Sigmoid colon (tissue), 7 donors: Measurements from ENCODE around the gene NCKAP5. TPM values are rescaled to one million over a fixed set of nuclear protein-coding genes. Genes with fewer than 3 reads are reported as not detected.

Experiments used
- DNase-seq: peaks from one replicate; pipeline ENCODE4 v3.0.0-alpha.2; 2019
- H3K27ac ChIP-seq, 4 donors: fragments of 200-600 bp; sonication (generic); one replicate each; pipeline ENCODE4 v1.5.1; 2016 to 2019; ENCODE audit warnings: mild to moderate bottlenecking in 1 of 4
- H3K27me3 ChIP-seq, 3 donors: fragments of 200-600 bp; sonication (generic); one replicate each; pipeline ENCODE4 v1.5.1; 2019; ENCODE audit warnings: mild to moderate bottlenecking in 1 of 3
- H3K36me3 ChIP-seq, 4 donors: fragments of 200-600 bp; sonication (generic); one replicate each; pipeline ENCODE4 v1.5.1; 2016 to 2019
- H3K4me1 ChIP-seq, 4 donors: fragments of 200-600 bp; sonication (generic); one replicate each; pipeline ENCODE4 v1.5.1; 2017 to 2019
- H3K4me3 ChIP-seq, 4 donors: fragments of 200-600 bp; sonication (generic); one replicate each; pipeline ENCODE4 v1.5.1; 2017 to 2019; ENCODE audit warnings: mild to moderate bottlenecking in 2 of 4, moderate library complexity in 1 of 4
- H3K9me3 ChIP-seq, 4 donors: fragments of 200-600 bp in 3 of 4; sonication (generic) in 3 of 4; one replicate each; pipeline versions ENCODE4 v1.5.1 to v1.6.1; 2013 to 2019
- EP300 ChIP-seq, 4 donors: sonication (generic); formaldehyde crosslinking; IDR thresholded peaks; one replicate each; pipeline ENCODE4 v1.6.1; 2017; ENCODE audit warnings: antibody characterized with exemption in 4 of 4
- POLR2A ChIP-seq, 2 donors: fragments of 450-650 bp; IDR thresholded peaks; one replicate each; pipeline ENCODE4 v1.6.1; 2016; ENCODE audit warnings: antibody characterized with exemption in 2 of 2, mild to moderate bottlenecking in 2 of 2, moderate library complexity in 2 of 2
- POLR2AphosphoS5 ChIP-seq, 4 donors: sonication (generic); formaldehyde crosslinking; IDR thresholded peaks; one replicate each; pipeline ENCODE4 v1.6.1; 2017; ENCODE audit warnings: antibody characterized with exemption in 4 of 4
- WGBS, 2 donors: extraction: QIAGEN DNeasy Blood & Tissue Kit; methylation state at CpG; one replicate each; pipeline ENCODE4 v1.1.7; 2013; 5-methylcytosine and 5-hydroxymethylcytosine counted together
- intact Hi-C: fragments of 100-400 bp; cut with DNase I; formaldehyde crosslinking; loops from one replicate; pipeline ENCODE4 v1.15.1; 2023
- polyA plus RNA-seq, 3 donors: library from polyadenylated mRNA; stranded (reverse); fragments of 200-250 nt; gene quantifications; one replicate each; pipeline ENCODE4 v1.2.3, GENCODE V29; 2013
- total RNA-seq, 4 donors: library from RNA; depleted of rRNA; stranded (reverse); fragments of >200 nt; gene quantifications; one replicate each; pipeline ENCODE4 v1.1.0, GENCODE V29; 2016
- TF ChIP-seq, protein P1 (sequence below), 4 experiments: fragments of 450-650 bp in 3 of 4; fragments of 200-600 bp in 1 of 4; IDR thresholded peaks; one replicate each; pipeline ENCODE4 v1.5.1; 2016 to 2019; ENCODE audit warnings: antibody characterized with exemption in 4 of 4, mild to moderate bottlenecking in 3 of 4, moderate library complexity in 2 of 4
- donor health status: healthy with polysubstance abuse.
- donor health status: Bipolar disorder and iron deficiency.
- donor health status: healthy.

The NCKAP5 gene
- total and polyA plus RNA-seq, 7 donors, result under 0.01 to 3.7 (median 0.60) TPM

DNA sequence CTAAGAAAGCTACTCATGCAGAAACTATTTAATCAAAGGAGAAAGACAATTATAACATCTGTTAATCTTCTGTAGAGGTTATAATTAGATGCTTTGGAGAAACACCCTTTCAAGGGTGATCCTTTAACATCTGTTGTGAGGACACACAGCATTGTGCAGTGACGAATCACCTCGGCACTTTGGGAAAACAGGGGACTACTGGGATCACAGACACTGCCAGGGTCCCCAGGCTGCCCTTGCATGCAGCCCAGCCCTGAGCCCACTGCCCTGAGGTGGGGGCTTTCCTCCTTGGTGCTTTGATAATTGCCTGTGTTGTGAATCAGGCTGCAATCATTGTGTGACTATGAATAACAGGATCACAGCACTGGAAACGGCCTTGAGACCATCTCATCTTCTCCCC lies 10.6 kb downstream of the NCKAP5 start:
- 81 to 82% methylated on average over 3 of the region's 3 CpGs for WGBS, 2 donors
- Histone ChIP-seq H3K9me3 (no peaks in the 10 kb centered on the region), H3K4me1 (no peaks in the 10 kb centered on the region), H3K36me3 (no peaks in the 10 kb centered on the region), H3K27me3 (no peaks in the 10 kb centered on the region), H3K27ac (no peak overlapping the region), H3K4me3 (no peak overlapping the region)
- no peak for DNase-seq
- TF ChIP-seq, protein P1, sequence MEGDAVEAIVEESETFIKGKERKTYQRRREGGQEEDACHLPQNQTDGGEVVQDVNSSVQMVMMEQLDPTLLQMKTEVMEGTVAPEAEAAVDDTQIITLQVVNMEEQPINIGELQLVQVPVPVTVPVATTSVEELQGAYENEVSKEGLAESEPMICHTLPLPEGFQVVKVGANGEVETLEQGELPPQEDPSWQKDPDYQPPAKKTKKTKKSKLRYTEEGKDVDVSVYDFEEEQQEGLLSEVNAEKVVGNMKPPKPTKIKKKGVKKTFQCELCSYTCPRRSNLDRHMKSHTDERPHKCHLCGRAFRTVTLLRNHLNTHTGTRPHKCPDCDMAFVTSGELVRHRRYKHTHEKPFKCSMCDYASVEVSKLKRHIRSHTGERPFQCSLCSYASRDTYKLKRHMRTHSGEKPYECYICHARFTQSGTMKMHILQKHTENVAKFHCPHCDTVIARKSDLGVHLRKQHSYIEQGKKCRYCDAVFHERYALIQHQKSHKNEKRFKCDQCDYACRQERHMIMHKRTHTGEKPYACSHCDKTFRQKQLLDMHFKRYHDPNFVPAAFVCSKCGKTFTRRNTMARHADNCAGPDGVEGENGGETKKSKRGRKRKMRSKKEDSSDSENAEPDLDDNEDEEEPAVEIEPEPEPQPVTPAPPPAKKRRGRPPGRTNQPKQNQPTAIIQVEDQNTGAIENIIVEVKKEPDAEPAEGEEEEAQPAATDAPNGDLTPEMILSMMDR (IDR thresholded peaks at IDR 0.05), result no peak
- TF ChIP-seq EP300 (IDR thresholded peaks at IDR 0.05), result no peak
- TF ChIP-seq POLR2AphosphoS5 (IDR thresholded peaks at IDR 0.05), result no peak
- no peak for TF ChIP-seq POLR2A (IDR thresholded peaks at IDR 0.05)
- intact Hi-C loops, result no loop called here

DNA sequence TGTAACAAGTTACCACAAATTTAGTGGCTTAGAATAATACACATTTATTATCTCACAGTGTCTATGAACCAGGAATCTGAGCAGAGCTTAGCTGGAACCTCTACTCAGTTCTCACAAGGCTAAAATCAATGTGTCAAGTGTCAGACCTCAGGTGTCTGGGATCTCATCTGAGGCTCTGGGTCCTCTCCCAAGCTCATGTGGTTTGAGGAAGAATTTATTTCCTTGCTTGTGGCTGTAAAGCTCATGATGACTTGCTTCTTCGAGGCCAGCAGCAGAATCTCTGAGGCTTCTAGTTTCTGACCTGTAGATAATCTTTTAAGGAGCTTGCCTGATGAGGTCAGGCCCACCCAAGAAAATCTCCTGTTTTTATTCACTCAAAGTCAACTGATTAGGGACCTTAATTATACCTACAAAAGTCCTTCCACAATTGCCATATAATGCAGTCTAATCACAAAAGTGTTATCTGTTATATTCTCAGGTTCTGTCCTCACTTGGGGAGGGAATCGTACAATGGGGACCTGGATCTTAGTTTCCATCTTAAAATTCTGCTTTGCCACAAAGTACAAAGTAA lies 14.3 kb downstream of the NCKAP5 start:
- H3K9me3 ChIP-seq, result no peaks in the 10 kb centered on the region
- DNase-seq, result no peak
- 87 to 93% methylated on average over 2 of the region's 2 CpGs for WGBS, 2 donors
- H3K4me1 ChIP-seq, result no peaks in the 10 kb centered on the region
- no peaks in the 10 kb centered on the region for H3K27me3 ChIP-seq
- TF ChIP-seq EP300 (IDR thresholded peaks at IDR 0.05), result no peak
- no peak for TF ChIP-seq POLR2A (IDR thresholded peaks at IDR 0.05)
- no peak for TF ChIP-seq POLR2AphosphoS5 (IDR thresholded peaks at IDR 0.05)
- TF ChIP-seq, protein P1 (IDR thresholded peaks at IDR 0.05), result no peak
- intact Hi-C loops, result no loop called here
- H3K27ac ChIP-seq, result no peak overlapping the region
- H3K36me3 ChIP-seq, result no peaks in the 10 kb centered on the region
- H3K4me3 ChIP-seq, result no peak overlapping the region

DNA sequence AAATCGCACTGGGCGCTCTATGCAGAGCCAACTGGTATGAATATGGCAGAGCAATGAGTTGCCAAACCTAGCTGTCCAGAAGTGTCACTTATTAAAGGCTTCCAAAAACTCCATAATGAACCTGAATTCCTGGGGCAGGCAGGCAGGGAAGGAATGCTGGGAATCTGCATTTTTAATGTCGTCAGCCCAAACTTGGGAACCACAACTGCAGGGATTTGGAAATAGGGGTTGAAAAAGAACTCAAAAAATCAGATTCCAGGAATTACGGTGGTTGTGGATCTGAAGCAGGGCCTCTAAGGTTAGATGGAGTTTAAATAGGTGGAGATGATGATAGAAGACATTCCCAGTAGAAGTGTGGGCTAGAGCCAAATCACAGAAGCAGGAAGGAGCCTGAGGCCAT lies 15.0 kb downstream of the NCKAP5 start:
- intact Hi-C loops, result no loop called here
- Histone ChIP-seq H3K27me3 (no peaks in the 10 kb centered on the region), H3K27ac (no peak overlapping the region), H3K9me3 (no peaks in the 10 kb centered on the region), H3K4me1 (no peaks in the 10 kb centered on the region), H3K36me3 (no peaks in the 10 kb centered on the region), H3K4me3 (no peak overlapping the region)
- WGBS, 2 donors, result 92 to 96% methylated on average over 4 of the region's 4 CpGs
- TF ChIP-seq POLR2AphosphoS5 (IDR thresholded peaks at IDR 0.05), result no peak
- TF ChIP-seq, protein P1 (IDR thresholded peaks at IDR 0.05), result no peak
- no peak for DNase-seq

DNA sequence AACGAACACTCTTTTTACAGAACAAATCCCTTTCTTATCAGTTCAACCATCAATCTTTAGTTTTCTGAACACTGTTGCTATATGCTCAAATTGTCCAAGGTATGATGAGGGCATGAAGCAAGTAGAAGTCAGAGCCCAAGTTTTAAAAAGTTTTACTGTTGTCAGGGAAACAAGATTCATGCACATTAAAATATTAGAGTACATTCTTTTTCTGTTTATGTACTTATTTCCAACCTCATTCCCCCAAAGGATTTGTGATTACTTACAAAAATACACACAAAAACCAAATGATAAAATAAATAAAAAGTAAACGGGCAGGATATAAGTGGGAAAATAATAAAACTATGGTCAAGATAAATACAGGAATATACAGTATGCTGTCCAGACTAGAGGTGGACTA lies 15.4 kb downstream of the NCKAP5 start:
- no peak for TF ChIP-seq EP300 (IDR thresholded peaks at IDR 0.05)
- TF ChIP-seq POLR2A (IDR thresholded peaks at IDR 0.05), result no peak
- TF ChIP-seq POLR2AphosphoS5 (IDR thresholded peaks at IDR 0.05), result no peak
- TF ChIP-seq, protein P1 (IDR thresholded peaks at IDR 0.05), result no peak
- 69 to 77% methylated on average over 2 of the region's 2 CpGs for WGBS, 2 donors
- intact Hi-C loops, result no loop called here

DNA sequence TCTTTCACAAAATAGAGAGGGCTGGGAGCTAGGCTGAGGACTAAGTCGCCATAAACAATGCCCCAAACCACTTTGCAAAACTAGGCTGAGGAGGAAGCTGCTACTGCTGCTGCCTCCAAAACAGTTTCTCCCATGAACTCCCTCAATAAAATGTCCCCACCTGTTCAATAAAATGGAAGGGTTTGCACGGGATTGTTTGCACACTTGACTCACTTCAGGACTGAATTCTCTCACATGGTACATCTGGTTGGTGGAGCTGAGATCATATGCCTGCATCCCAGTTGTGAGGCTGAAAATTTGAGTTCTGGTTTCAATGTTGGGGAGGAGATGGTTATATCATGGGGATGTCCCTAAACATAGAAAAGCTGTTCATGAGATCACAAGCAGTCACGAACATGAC lies 26.5 kb downstream of the NCKAP5 start:
- H3K36me3 ChIP-seq, result no peaks in the 10 kb centered on the region
- no peak for TF ChIP-seq POLR2AphosphoS5 (IDR thresholded peaks at IDR 0.05)
- TF ChIP-seq, protein P1 (IDR thresholded peaks at IDR 0.05), result no peak
- TF ChIP-seq EP300 (IDR thresholded peaks at IDR 0.05), result no peak
- TF ChIP-seq POLR2A (IDR thresholded peaks at IDR 0.05), result no peak
- no peak for DNase-seq
- no peaks in the 10 kb centered on the region for H3K4me1 ChIP-seq
- no peak overlapping the region for H3K4me3 ChIP-seq
- WGBS, 2 donors, result 43 to 68% methylated on average over 3 of the region's 3 CpGs
- H3K9me3 ChIP-seq, result no peaks in the 10 kb centered on the region
- no peak overlapping the region for H3K27ac ChIP-seq
- H3K27me3 ChIP-seq, result no peaks in the 10 kb centered on the region
- intact Hi-C loops, result no loop called here

More for the DNA sequence above, 15.4 kb downstream of the NCKAP5 start:
- no peak for DNase-seq
- Histone ChIP-seq H3K9me3 (no peaks in the 10 kb centered on the region), H3K36me3 (no peaks in the 10 kb centered on the region), H3K27me3 (no peaks in the 10 kb centered on the region), H3K4me3 (no peak overlapping the region), H3K27ac (no peak overlapping the region), H3K4me1 (no peaks in the 10 kb centered on the region)
